Activated CD4-positive, alpha-beta T cell treated with anti-CD3 and anti-CD28 coated beads, Interleukin-2, amount 10 ng/mL, durations not matched to agents 7 days and 5 days (primary cell): ENCODE results near the gene TMEM143. TPM values are rescaled to one million over a fixed set of nuclear protein-coding genes. Genes with fewer than 3 reads are reported as not detected.

ENCODE experiments used
- CTCF ChIA-PET: fragments of 350-600 bp; sonication (Branson Sonifier 250); formaldehyde crosslinking; loops from one replicate; lab custom pipeline; 2021; ENCODE audit warnings: antibody characterized with exemption; lab: Charles Lee
- POLR2A ChIA-PET: fragments of 350-600 bp; sonication (Branson Sonifier 250); formaldehyde crosslinking; loops from one replicate; lab custom pipeline; 2021; ENCODE audit warnings: antibody characterized with exemption; lab: Charles Lee
- DNase-seq: peaks from one replicate; pipeline ENCODE4 v3.0.0-alpha.2; 2020
- H3K27ac Mint-ChIP-seq: one replicate; pipeline ENCODE4 v1.8.0; 2021; ENCODE audit warnings: mild to moderate bottlenecking, moderate library complexity, mixed read lengths
- H3K27me3 Mint-ChIP-seq: one replicate; pipeline ENCODE4 v1.8.0; 2021; ENCODE audit warnings: mixed read lengths
- H3K36me3 Mint-ChIP-seq: one replicate; pipeline ENCODE4 v1.8.0; 2021; ENCODE audit warnings: low read depth, mixed read lengths
- H3K4me1 Mint-ChIP-seq: one replicate; pipeline ENCODE4 v1.8.0; 2021; ENCODE audit warnings: mixed read lengths
- H3K4me3 Mint-ChIP-seq: one replicate; pipeline ENCODE4 v1.8.0; 2021; ENCODE audit warnings: mild to moderate bottlenecking, moderate library complexity, mixed read lengths
- H3K9me3 Mint-ChIP-seq: one replicate; pipeline ENCODE4 v1.8.0; 2021; ENCODE audit warnings: mixed read lengths
- total RNA-seq, 2 experiments: library from RNA; stranded (reverse); gene quantifications; one replicate each; pipeline ENCODE4 v1.2.3, GENCODE V29; 2021

Gene TMEM143
- total RNA-seq, 2 experiments from 2014 or later = 19.0 to 21.7 TPM

DNA sequence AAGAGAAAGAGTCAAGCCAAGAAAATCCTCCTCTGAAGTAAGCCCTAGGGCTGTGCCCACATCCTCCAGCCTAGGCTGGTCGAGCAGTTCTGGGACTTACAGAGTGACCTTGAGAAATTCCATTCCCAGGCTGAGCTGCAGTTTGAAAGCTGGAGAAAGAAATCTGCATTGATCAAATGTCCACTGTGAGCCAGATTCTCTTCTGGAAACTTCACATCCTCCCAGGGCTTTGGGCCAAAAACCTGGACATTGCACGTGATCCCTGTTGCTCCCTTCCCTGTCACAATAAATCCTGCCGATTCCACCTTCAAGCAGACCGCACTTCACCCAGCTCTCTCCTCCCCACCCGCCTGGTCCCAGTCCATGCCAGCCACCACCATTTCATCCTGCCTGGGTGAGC, 15.7 kb downstream of the TMEM143 start:
- peaks cover 9% of the 10 kb centered on the region for H3K4me1 Mint-ChIP-seq
- no peak overlapping the region for H3K27ac Mint-ChIP-seq
- POLR2A ChIA-PET = no interaction called here
- peaks cover 6% of the 10 kb centered on the region for H3K36me3 Mint-ChIP-seq
- DNase-seq = no peak
- no peaks in the 10 kb centered on the region for H3K27me3 Mint-ChIP-seq
- H3K9me3 Mint-ChIP-seq = no peaks in the 10 kb centered on the region
- H3K4me3 Mint-ChIP-seq = no peak overlapping the region
- CTCF ChIA-PET = interaction anchor here (0.6 to 4.0 kb wide), 4 partner anchors 14 to 885 kb away, joined by 3 to 17 read pairs (median 4); no protein-coding TSS in a partner anchor

GRCh38 chr19:48346191-48346590, 17.5 kb downstream of the TMEM143 start:
- peaks cover 6% of the 10 kb centered on the region for H3K36me3 Mint-ChIP-seq
- ChIA-PET CTCF (interaction anchor here (0.9 to 4.0 kb wide), 3 partner anchors 12 to 25 kb away, joined by 3 to 17 read pairs (median 3); no protein-coding TSS in a partner anchor), POLR2A (no interaction called here)
- H3K27ac Mint-ChIP-seq = no peak overlapping the region
- H3K4me1 Mint-ChIP-seq = peaks cover 4% of the 10 kb centered on the region
- no peaks in the 10 kb centered on the region for H3K27me3 Mint-ChIP-seq
- no peak overlapping the region for H3K4me3 Mint-ChIP-seq
- no peaks in the 10 kb centered on the region for H3K9me3 Mint-ChIP-seq
- DNase-seq = no peak

DNA sequence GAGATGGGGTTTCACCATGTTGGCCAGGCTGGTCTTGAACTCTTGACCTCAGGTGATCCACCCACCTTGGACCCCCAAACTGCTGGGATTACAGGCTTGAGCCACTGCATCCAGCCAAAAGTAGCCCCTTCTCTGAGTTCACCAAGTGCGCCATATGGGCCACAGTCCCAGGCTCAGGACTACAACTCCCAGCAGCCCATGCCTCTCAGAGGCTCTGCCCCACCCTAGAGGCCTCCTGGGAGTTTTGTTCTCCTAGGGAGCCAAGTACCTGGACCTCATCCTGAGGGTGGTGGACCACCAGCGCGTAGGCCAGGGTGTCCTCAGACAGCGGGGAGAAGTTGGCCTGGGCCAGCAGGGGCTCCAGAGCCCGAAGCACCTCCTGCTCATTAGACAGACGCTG, 18.8 kb downstream of the TMEM143 start:
- Mint-ChIP-seq H3K36me3 (peaks cover 6% of the 10 kb centered on the region), H3K27me3 (no peaks in the 10 kb centered on the region), H3K4me1 (peaks cover 3% of the 10 kb centered on the region), H3K27ac (no peak overlapping the region), H3K9me3 (no peaks in the 10 kb centered on the region), H3K4me3 (no peak overlapping the region)
- ChIA-PET CTCF (no interaction called here), POLR2A (no interaction called here)
- no peak for DNase-seq

DNA sequence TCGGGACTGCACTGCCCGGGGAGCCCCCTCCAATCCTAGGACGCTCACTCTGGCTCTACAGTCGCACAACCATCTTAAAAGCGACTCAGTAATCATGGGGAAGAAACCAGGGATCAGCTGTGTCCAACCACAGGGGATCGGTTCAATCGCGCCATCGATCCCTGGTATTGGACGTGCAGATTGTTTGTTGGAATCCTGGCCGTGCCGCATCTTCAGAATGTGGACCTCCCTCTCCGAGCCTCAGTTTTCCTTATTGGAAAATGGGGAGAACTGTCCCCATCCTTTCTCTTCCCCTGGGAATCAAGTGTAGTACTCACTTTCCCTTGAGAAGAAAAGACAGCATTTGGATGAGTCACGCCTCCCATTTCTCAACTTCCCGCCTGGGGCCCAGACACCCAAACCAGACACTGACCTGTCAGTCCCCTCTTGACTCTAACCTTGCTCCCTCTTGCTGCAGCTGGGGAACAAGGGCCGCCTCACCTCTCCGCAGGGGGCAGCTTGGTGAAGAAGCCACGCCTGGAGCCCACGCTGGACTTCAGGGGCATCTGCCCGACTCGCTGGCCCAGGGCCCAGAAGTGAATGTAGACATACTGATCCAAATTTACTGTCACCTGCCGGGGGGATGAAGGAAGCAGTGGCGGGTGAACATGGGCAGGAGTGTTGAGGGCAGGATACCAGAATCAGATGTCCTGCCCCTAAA, 20.7 kb downstream of the TMEM143 start:
- Mint-ChIP-seq H3K4me1 (no peaks in the 10 kb centered on the region), H3K9me3 (no peaks in the 10 kb centered on the region), H3K36me3 (peaks cover 3% of the 10 kb centered on the region), H3K27ac (no peak overlapping the region), H3K4me3 (no peak overlapping the region), H3K27me3 (no peaks in the 10 kb centered on the region)
- DNase-seq = no peak
- POLR2A ChIA-PET = no interaction called here
- CTCF ChIA-PET = interaction anchor here (1.1 kb wide), 1 partner anchor 9 kb away, joined by 3 read pairs; no protein-coding TSS in a partner anchor

DNA sequence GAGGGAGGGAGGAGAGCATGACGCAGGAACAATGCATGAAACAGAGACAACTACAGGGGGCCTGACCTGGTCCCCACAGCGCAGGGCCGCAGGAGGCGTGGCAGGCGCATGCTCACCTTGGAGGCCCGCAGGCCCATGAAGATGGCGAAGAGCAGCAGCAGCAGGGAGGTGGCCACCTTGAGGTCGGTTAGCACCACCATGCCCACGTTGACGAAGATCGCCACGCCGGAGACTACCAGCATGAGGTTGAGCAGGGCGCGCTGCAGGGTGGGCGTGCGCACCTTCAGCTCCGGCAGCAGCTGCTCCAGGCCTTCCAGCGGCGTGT, 21.4 kb downstream of the TMEM143 start:
- Mint-ChIP-seq H3K27ac (no peak overlapping the region), H3K9me3 (no peaks in the 10 kb centered on the region), H3K4me3 (no peak overlapping the region), H3K36me3 (peaks cover 3% of the 10 kb centered on the region), H3K4me1 (no peaks in the 10 kb centered on the region), H3K27me3 (no peaks in the 10 kb centered on the region)
- ChIA-PET CTCF (no interaction called here), POLR2A (no interaction called here)
- DNase-seq = no peak

- H3K9me3 Mint-ChIP-seq = no peaks in the 10 kb centered on the region
- H3K27me3 Mint-ChIP-seq = no peaks in the 10 kb centered on the region
- H3K4me3 Mint-ChIP-seq = no peak overlapping the region
- H3K27ac Mint-ChIP-seq = no peak overlapping the region
- H3K4me1 Mint-ChIP-seq = no peaks in the 10 kb centered on the region
- ChIA-PET CTCF (interaction anchor here (0.8 to 2.0 kb wide), 4 partner anchors 9 to 27 kb away, joined by 3 to 6 read pairs (median 4); partner anchors contain the start of genes SYNGR4 and TMEM143), POLR2A (no interaction called here)
- DNase-seq = no peak
- H3K36me3 Mint-ChIP-seq = no peaks in the 10 kb centered on the region
Observed at GRCh38 chr19:48341515-48342413, 22.0 kb downstream of the TMEM143 start.

GRCh38 chr19:48340995-48341394, 22.7 kb downstream of the TMEM143 start:
- Mint-ChIP-seq H3K4me3 (no peak overlapping the region), H3K27ac (no peak overlapping the region), H3K36me3 (no peaks in the 10 kb centered on the region), H3K27me3 (no peaks in the 10 kb centered on the region), H3K4me1 (no peaks in the 10 kb centered on the region), H3K9me3 (no peaks in the 10 kb centered on the region)
- DNase-seq = no peak
- ChIA-PET CTCF (interaction anchor here (0.8 to 2.0 kb wide), 5 partner anchors 9 to 50 kb away, joined by 3 to 6 read pairs (median 3); partner anchors contain the start of genes KDELR1, SYNGR4 and TMEM143), POLR2A (no interaction called here)

- Mint-ChIP-seq H3K36me3 (peaks cover 4% of the 10 kb centered on the region), H3K9me3 (no peaks in the 10 kb centered on the region), H3K27ac (no peak overlapping the region)
Observed at GRCh38 chr19:48338802-48339503, 24.8 kb downstream of the TMEM143 start.

DNA sequence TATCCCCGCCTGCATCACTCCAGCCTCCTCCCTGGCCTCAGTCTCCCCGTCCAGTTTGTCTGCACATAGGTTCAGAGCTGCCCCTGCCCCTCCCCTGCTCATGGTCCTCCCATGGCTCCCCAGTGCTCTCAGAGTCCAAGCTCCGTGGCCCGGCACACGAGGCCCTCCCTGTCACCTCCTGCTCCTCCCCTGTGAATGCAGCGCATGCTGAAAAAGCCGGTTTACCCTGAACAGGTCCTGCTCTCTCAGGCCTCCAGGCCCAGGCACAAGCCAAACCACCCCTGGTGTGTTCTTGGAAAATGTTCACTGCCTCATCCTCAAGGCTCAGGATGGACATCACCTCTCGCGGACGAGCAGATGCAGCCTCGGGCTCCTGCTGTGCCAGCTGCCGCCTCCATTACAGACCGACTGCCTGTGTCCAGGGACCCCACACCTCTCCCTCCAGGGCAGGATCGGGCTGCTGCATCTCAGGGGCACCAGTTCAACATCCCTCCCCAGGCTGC, 25.4 kb downstream of the TMEM143 start:
- ChIA-PET POLR2A (no interaction called here), CTCF (interaction anchor here (0.6 to 0.9 kb wide), 2 partner anchors 30 to 37 kb away, joined by 3 read pairs; no protein-coding TSS in a partner anchor)
- Mint-ChIP-seq H3K4me1 (peaks cover 10% of the 10 kb centered on the region), H3K36me3 (peaks cover 4% of the 10 kb centered on the region), H3K27me3 (no peaks in the 10 kb centered on the region), H3K9me3 (no peaks in the 10 kb centered on the region), H3K4me3 (no peak overlapping the region), H3K27ac (no peak overlapping the region)
- DNase-seq = no peak

More at GRCh38 chr19:48338802-48339503, 24.8 kb downstream of the TMEM143 start:
- ChIA-PET POLR2A (no interaction called here), CTCF (interaction anchor here (0.5 to 0.6 kb wide), 2 partner anchors 36 to 116 kb away, joined by 3 to 4 read pairs; no protein-coding TSS in a partner anchor)
- Mint-ChIP-seq H3K4me1 (peaks cover 10% of the 10 kb centered on the region), H3K27me3 (no peaks in the 10 kb centered on the region), H3K4me3 (no peak overlapping the region)
- DNase-seq = no peak

GRCh38 chr19:48333467-48334384, 30.0 kb downstream of the TMEM143 start:
- Mint-ChIP-seq H3K4me3 (peak overlapping the region; percentile 81), H3K4me1 (peaks cover 46% of the 10 kb centered on the region), H3K36me3 (peaks cover 44% of the 10 kb centered on the region), H3K9me3 (no peaks in the 10 kb centered on the region), H3K27me3 (no peaks in the 10 kb centered on the region), H3K27ac (peak overlapping the region; percentile 90)
- ChIA-PET CTCF (interaction anchor here (0.7 to 4.6 kb wide), 24 partner anchors 10 to 1029 kb away, joined by 3 to 83 read pairs (median 4); partner anchors contain the start of genes EMP3, KDELR1, RPL18 and SPHK2), POLR2A (interaction anchor here (0.6 to 2.4 kb wide), 3 partner anchors 12 to 67 kb away, joined by 4 to 21 read pairs (median 9); partner anchors contain the start of genes SYNGR4 and TMEM143)
- peak; percentile 96 for DNase-seq
